HEK293 (cell line): ENCODE data around the gene FIBP.

ENCODE experiments used
- CTCF ChIA-PET: fragments of 350-600 bp; formaldehyde crosslinking; extraction: SDS; loops from one replicate; lab custom pipeline; 2021; ENCODE audit warnings: antibody characterized with exemption; lab: Yijun Ruan, JAX
- POLR2A ChIA-PET: fragments of 300-600 bp; formaldehyde crosslinking; extraction: SDS; loops from one replicate; lab custom pipeline; 2020; ENCODE audit warnings: antibody characterized with exemption, inconsistent platforms; lab: Yijun Ruan, JAX
- H3K27ac ChIP-seq: fragments of 200-500 bp; sonication (Bioruptor generic); 2 replicates; pipeline ENCODE4 v1.5.1; 2014; ENCODE audit warnings: low read depth, low read length, control low read depth, inconsistent platforms; ENCODE audit errors: extremely low read depth
- H3K36me3 ChIP-seq, 2 experiments: fragments of 200-500 bp in 1 of 2; sonication (Bioruptor generic) in 1 of 2; 1 replicate in 1 of 2; 2 replicates in 1 of 2; pipeline ENCODE4 v1.5.1; 2014 to 2017; ENCODE audit warnings: inconsistent platforms in 2 of 2, low read length in 2 of 2; ENCODE audit not compliant: control insufficient read depth in 2 of 2, insufficient read depth in 1 of 2
- H3K4me1 ChIP-seq: fragments of 200-500 bp; sonication (Bioruptor generic); 2 replicates; pipeline ENCODE4 v1.5.1; 2014; ENCODE audit warnings: mild to moderate bottlenecking, low read length, inconsistent platforms; ENCODE audit not compliant: control insufficient read depth, insufficient read depth
- H3K4me3 ChIP-seq: 2 replicates; pipeline ENCODE4 v1.5.1; 2011; ENCODE audit warnings: low read depth, mild to moderate bottlenecking, control low read depth, low read length, moderate library complexity
- H3K9me3 ChIP-seq: fragments of 200-500 bp; sonication (Bioruptor generic); 2 replicates; pipeline ENCODE4 v1.5.1; 2014; ENCODE audit warnings: low read depth, low read length, inconsistent platforms; ENCODE audit not compliant: control insufficient read depth, insufficient read depth
- CTCF ChIP-seq: fragments of 450-650 bp; formaldehyde crosslinking; IDR thresholded peaks from 2 replicates; pipeline ENCODE4 v1.5.1; 2016; ENCODE audit warnings: missing biosample characterization, missing genetic modification characterization
- HIC1 ChIP-seq: fragments of 450-650 bp; formaldehyde crosslinking; IDR thresholded peaks from 2 replicates; pipeline ENCODE4 v1.5.1; 2016; ENCODE audit warnings: missing biosample characterization, missing genetic modification characterization
- INSM2 ChIP-seq: fragments of 450-650 bp; formaldehyde crosslinking; IDR thresholded peaks from 2 replicates; pipeline ENCODE4 v1.5.1; 2016; ENCODE audit warnings: missing biosample characterization, missing genetic modification characterization
- KLF1 ChIP-seq: fragments of 450-650 bp; formaldehyde crosslinking; IDR thresholded peaks from 2 replicates; pipeline ENCODE4 v1.5.1; 2016; ENCODE audit warnings: missing biosample characterization, missing genetic modification characterization
- KLF17 ChIP-seq: fragments of 450-650 bp; formaldehyde crosslinking; IDR thresholded peaks from 2 replicates; pipeline ENCODE4 v1.5.1; 2016; ENCODE audit warnings: missing biosample characterization, missing genetic modification characterization
- OSR2 ChIP-seq: fragments of 450-650 bp; formaldehyde crosslinking; IDR thresholded peaks from 2 replicates; pipeline ENCODE4 v1.5.1; 2016; ENCODE audit warnings: missing biosample characterization, missing genetic modification characterization
- PRDM6 ChIP-seq: fragments of 450-650 bp; formaldehyde crosslinking; IDR thresholded peaks from 2 replicates; pipeline ENCODE4 v1.5.1; 2017; ENCODE audit warnings: missing biosample characterization, missing genetic modification characterization
- SCRT2 ChIP-seq: fragments of 450-650 bp; formaldehyde crosslinking; IDR thresholded peaks from 2 replicates; pipeline ENCODE4 v1.5.1; 2016; ENCODE audit warnings: missing biosample characterization, missing genetic modification characterization
- ZBTB8A ChIP-seq: fragments of 450-650 bp; formaldehyde crosslinking; IDR thresholded peaks from 2 replicates; pipeline ENCODE4 v1.5.1; 2016; ENCODE audit warnings: missing biosample characterization, missing genetic modification characterization
- ZIC2 ChIP-seq: fragments of 450-650 bp; formaldehyde crosslinking; IDR thresholded peaks from 2 replicates; pipeline ENCODE4 v1.5.1; 2016; ENCODE audit warnings: missing biosample characterization, missing genetic modification characterization
- ZNF157 ChIP-seq: fragments of 450-650 bp; formaldehyde crosslinking; IDR thresholded peaks from 2 replicates; pipeline ENCODE4 v1.5.1; 2016; ENCODE audit warnings: missing biosample characterization, missing genetic modification characterization
- ZNF302 ChIP-seq: fragments of 450-650 bp; formaldehyde crosslinking; IDR thresholded peaks from 2 replicates; pipeline ENCODE4 v1.5.1; 2016; ENCODE audit warnings: missing biosample characterization, missing genetic modification characterization, low read depth
- ZNF341 ChIP-seq: fragments of 450-650 bp; formaldehyde crosslinking; IDR thresholded peaks from 2 replicates; pipeline ENCODE4; 2016; ENCODE audit warnings: low read depth, missing biosample characterization, missing genetic modification characterization
- ZNF391 ChIP-seq: fragments of 450-650 bp; formaldehyde crosslinking; IDR thresholded peaks from 2 replicates; pipeline ENCODE4 v1.5.1; 2016; ENCODE audit warnings: low read depth, missing biosample characterization, missing genetic modification characterization, borderline replicate concordance
- ZNF398 ChIP-seq: fragments of 450-650 bp; formaldehyde crosslinking; IDR thresholded peaks from 2 replicates; pipeline ENCODE4 v1.5.1; 2017; ENCODE audit warnings: missing biosample characterization, missing genetic modification characterization
- ZNF449 ChIP-seq: fragments of 450-650 bp; formaldehyde crosslinking; IDR thresholded peaks from 2 replicates; pipeline ENCODE4 v1.5.1; 2017; ENCODE audit warnings: missing biosample characterization, mild to moderate bottlenecking, missing genetic modification characterization, moderate library complexity
- ZNF623 ChIP-seq: fragments of 450-650 bp; formaldehyde crosslinking; IDR thresholded peaks from 2 replicates; pipeline ENCODE4 v1.5.1; 2016; ENCODE audit warnings: missing biosample characterization, missing genetic modification characterization
- ZNF654 ChIP-seq: fragments of 450-650 bp; formaldehyde crosslinking; IDR thresholded peaks from 2 replicates; pipeline ENCODE4 v1.5.1; 2016; ENCODE audit warnings: low read depth, missing biosample characterization, missing genetic modification characterization
- ZNF692 ChIP-seq: fragments of 450-650 bp; formaldehyde crosslinking; IDR thresholded peaks from 2 replicates; pipeline ENCODE4 v1.5.1; 2016; ENCODE audit warnings: missing biosample characterization, missing genetic modification characterization
- ZNF792 ChIP-seq: fragments of 450-650 bp; formaldehyde crosslinking; IDR thresholded peaks from 2 replicates; pipeline ENCODE4 v1.5.1; 2016; ENCODE audit warnings: missing biosample characterization, missing genetic modification characterization

The FIBP gene

GRCh38 chr11:65915101-65915820, 27.0 kb upstream of the FIBP start:
- H3K9me3 ChIP-seq = no peaks in the 10 kb centered on the region
- ChIA-PET CTCF (interaction anchor here (0.6 to 11.8 kb wide), 5 partner anchors 13 to 1065 kb away, joined by 3 to 189 read pairs (median 4); partner anchors contain the start of genes AP5B1, CCDC85B and FIBP), POLR2A (interaction anchor here (1.2 to 2.3 kb wide), 9 partner anchors 12 to 57 kb away, joined by 3 to 19 read pairs (median 6); partner anchors contain the start of genes CCDC85B, CFL1, FIBP and FOSL1)
- H3K4me1 ChIP-seq = no peaks in the 10 kb centered on the region; the same call in 1 of the 2 replicates
- H3K4me3 ChIP-seq = no peak overlapping the region
- TF ChIP-seq ZNF341 (tag by site-specific recombination) (peak; percentile 30; the same call in 1 of the 2 replicates), ZBTB8A (tag by site-specific recombination) (no peak; the same call in 1 of the 2 replicates), ZNF623 (no peak), OSR2 (tag by site-specific recombination) (no peak), SCRT2 (tag by site-specific recombination) (no peak), PRDM6 (tag by site-specific recombination) (no peak), KLF17 (tag by site-specific recombination) (no peak), ZNF302 (tag by site-specific recombination) (no peak), HIC1 (tag by site-specific recombination) (no peak), ZNF792 (tag by site-specific recombination) (no peak), CTCF (no peak), ZNF692 (no peak), ZNF391 (tag by site-specific recombination) (no peak), ZIC2 (tag by site-specific recombination) (peak; percentile 71), ZNF654 (tag by site-specific recombination) (no peak)
- H3K27ac ChIP-seq = no peak overlapping the region
- H3K36me3 ChIP-seq = no peaks in the 10 kb centered on the region

- Histone ChIP-seq H3K4me1 (no peaks in the 10 kb centered on the region; the same call in 1 of the 2 replicates), H3K27ac (no peak overlapping the region), H3K4me3 (no peak overlapping the region), H3K36me3 (no peaks in the 10 kb centered on the region), H3K9me3 (no peaks in the 10 kb centered on the region)
- POLR2A ChIA-PET = interaction anchor here (2.0 to 2.2 kb wide), 2 partner anchors 22 to 24 kb away, joined by 14 to 16 read pairs; partner anchors contain the start of genes CCDC85B and FIBP
- CTCF ChIA-PET = interaction anchor here (0.6 to 11.8 kb wide), 4 partner anchors 11 to 344 kb away, joined by 3 to 189 read pairs (median 6); partner anchors contain the start of genes CCDC85B and FIBP
- TF ChIP-seq INSM2 (tag by site-specific recombination) (no peak), ZNF398 (tag by site-specific recombination) (no peak), ZNF449 (tag by site-specific recombination) (no peak), KLF1 (no peak), ZNF157 (tag by site-specific recombination) (no peak)
These were observed 24.6 kb upstream of the FIBP start for GRCh38 chr11:65912845-65913244.
